ENCODE data around the gene CNTN6. TPM values are rescaled to one million over a fixed set of nuclear protein-coding genes. Genes with fewer than 3 reads are reported as not detected.

The CNTN6 gene
- total and polyA plus RNA-seq, 2 of the 4 experiments (the other 2 are of a cell fraction), result not detected

DNA sequence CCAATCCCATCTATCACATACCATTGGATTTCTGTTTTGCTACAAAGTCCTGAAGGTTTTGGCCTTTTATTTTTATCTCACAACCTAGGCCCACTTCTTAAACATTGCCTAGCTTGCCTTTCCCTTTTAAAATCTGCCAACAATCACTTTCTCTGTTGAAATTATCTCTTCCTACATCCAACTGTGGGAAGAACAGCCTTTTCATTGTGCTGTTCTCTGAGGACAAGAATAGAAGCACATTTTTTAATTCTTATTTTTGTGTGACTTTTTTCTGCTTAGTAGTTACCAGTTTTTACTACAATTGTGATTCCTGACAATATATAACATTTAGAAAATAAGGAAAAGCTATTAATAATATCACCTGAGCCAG is 159.2 kb downstream of the CNTN6 start:
- H3K9me1 ChIP-seq (ENCODE audit: insufficient read depth, low read length), result no peaks in the 10 kb centered on the region
- TF ChIP-seq NFE2L2 (IDR thresholded peaks at IDR 0.05; ENCODE audit: low read depth, low read length) (no peak), BHLHE40 (IDR thresholded peaks at IDR 0.05; ENCODE audit: low read depth, low read length) (no peak), CHD1 (IDR thresholded peaks at IDR 0.05; ENCODE audit: low read depth, low read length) (no peak), SMC3 (IDR thresholded peaks at IDR 0.05; ENCODE audit: low read depth, low read length) (no peak), MXI1 (IDR thresholded peaks at IDR 0.05; ENCODE audit: borderline replicate concordance, low read depth, low read length) (no peak)

More for the DNA sequence above, 159.2 kb downstream of the CNTN6 start:
- Histone ChIP-seq H4K20me1 (ENCODE audit: insufficient read depth, low read length) (no peaks in the 10 kb centered on the region), H3K4me1 (ENCODE audit: control insufficient read depth, insufficient read depth, low read length) (no peaks in the 10 kb centered on the region), H2BK5ac (ENCODE audit: low read depth, low read length, poor library complexity, severe bottlenecking) (no peak overlapping the region), H3K4me3 (ENCODE audit: insufficient read depth, low read depth, low read length) (no peak overlapping the region), H2AFZ (replicated peaks; ENCODE audit: low read length, poor library complexity) (no peak overlapping the region), H3K18ac (ENCODE audit: low read depth, low read length) (no peak overlapping the region), H2AK5ac (ENCODE audit: low read depth, low read length) (no peak overlapping the region), H3K36me3 (ENCODE audit: control insufficient read depth, insufficient read depth, low read length) (no peaks in the 10 kb centered on the region), H3K23ac (ENCODE audit: low read depth, low read length) (no peak overlapping the region), H3K9me3 (ENCODE audit: control insufficient read depth, insufficient read depth, low read length) (peaks cover 5% of the 10 kb centered on the region), H3K4ac (ENCODE audit: low read depth, low read length) (no peak overlapping the region), H3K27ac (ENCODE audit: insufficient read depth, low read length) (no peak overlapping the region), H3K56ac (ENCODE audit: extremely low read depth, insufficient read depth, low read length) (no peak overlapping the region), H4K91ac (ENCODE audit: insufficient read depth, low read depth, low read length) (no peak overlapping the region), H3K14ac (replicated peaks; ENCODE audit: low read depth, low read length) (no peak overlapping the region), H2AK9ac (replicated peaks; ENCODE audit: low read depth, low read length, poor library complexity) (no peak overlapping the region), H3K4me2 (ENCODE audit: low read depth, low read length) (no peak overlapping the region), H2BK120ac (ENCODE audit: low read depth, low read length) (no peak overlapping the region), H3K27me3 (ENCODE audit: control insufficient read depth, insufficient read depth, low read length) (no peaks in the 10 kb centered on the region), H4K5ac (ENCODE audit: low read depth, low read length) (no peak overlapping the region), H3K79me1 (ENCODE audit: low read depth in 1 of 2, low read length in 2 of 2) (no peaks in the 10 kb centered on the region), H2BK15ac (ENCODE audit: low read depth, low read length) (no peak overlapping the region), H4K8ac (ENCODE audit: low read depth in 2 of 2, low read length in 2 of 2) (no peak overlapping the region), H3K9ac (ENCODE audit: low read depth, low read length) (no peak overlapping the region), H2BK20ac (ENCODE audit: low read depth, low read length) (no peak overlapping the region)
- BruUV-seq (replicated peaks), result no TSS peak
- intact Hi-C loops (cut with micrococcal nuclease) (no loop called here), dilution Hi-C loops (cut with HindIII; ENCODE audit: low sequenced_read_pairs, unreplicated experiment) (no loop called here), in situ Hi-C loops (cut with MboI; ENCODE audit: low sequenced_read_pairs) (no loop called here)
- CTCF ChIA-PET, result no interaction called here
- POLR2A ChIA-PET (ENCODE audit: unreplicated experiment), result no interaction called here
- DNase-seq (no peak), ATAC-seq (ENCODE audit: low read depth) (no peak)
